Fibroblast of mammary gland (primary cell): ENCODE data around the gene RMDN2.
A peak's percentile ranks its signal among the peaks of the same experiment; 100 is the strongest.

ENCODE experiments used
- DNase-seq: peaks from one replicate; pipeline ENCODE4 v3.0.0-alpha.2; 2010; ENCODE audit warnings: low read depth
- H3K4me3 ChIP-seq: 2 replicates; pipeline ENCODE4 v1.5.1; 2011; ENCODE audit warnings: low read depth, mild to moderate bottlenecking, low read length, moderate library complexity; ENCODE audit not compliant: control insufficient read depth
- TF ChIP-seq, protein P1 (sequence below): conservative IDR thresholded peaks from 2 replicates; pipeline ENCODE4 v1.5.1; 2011; ENCODE audit warnings: low read depth, low read length, inconsistent platforms; ENCODE audit not compliant: control insufficient read depth, insufficient read depth

RMDN2 gene

DNA sequence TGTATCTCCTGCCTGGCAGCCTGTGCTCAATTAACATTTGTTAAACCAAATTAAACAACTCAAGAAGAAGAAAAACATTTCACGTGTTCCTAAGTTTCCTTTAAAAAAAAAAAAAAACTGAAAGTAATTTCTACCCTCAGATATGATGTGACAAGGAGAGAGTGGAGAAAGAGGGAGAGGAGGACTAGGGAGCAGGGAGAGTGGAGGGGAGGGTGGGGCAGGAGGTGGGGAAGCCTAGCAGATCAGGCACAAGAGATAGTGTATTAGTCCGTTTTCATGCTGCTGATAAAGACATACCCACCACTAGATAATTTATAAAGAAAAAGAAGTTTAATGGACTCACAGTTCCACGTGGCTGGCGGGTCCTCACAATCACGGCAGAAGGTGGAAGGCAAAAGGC lies 104.4 kb downstream of the RMDN2 start:
- DNase-seq = no peak
- H3K4me3 ChIP-seq = no peak overlapping the region
- TF ChIP-seq, protein P1, sequence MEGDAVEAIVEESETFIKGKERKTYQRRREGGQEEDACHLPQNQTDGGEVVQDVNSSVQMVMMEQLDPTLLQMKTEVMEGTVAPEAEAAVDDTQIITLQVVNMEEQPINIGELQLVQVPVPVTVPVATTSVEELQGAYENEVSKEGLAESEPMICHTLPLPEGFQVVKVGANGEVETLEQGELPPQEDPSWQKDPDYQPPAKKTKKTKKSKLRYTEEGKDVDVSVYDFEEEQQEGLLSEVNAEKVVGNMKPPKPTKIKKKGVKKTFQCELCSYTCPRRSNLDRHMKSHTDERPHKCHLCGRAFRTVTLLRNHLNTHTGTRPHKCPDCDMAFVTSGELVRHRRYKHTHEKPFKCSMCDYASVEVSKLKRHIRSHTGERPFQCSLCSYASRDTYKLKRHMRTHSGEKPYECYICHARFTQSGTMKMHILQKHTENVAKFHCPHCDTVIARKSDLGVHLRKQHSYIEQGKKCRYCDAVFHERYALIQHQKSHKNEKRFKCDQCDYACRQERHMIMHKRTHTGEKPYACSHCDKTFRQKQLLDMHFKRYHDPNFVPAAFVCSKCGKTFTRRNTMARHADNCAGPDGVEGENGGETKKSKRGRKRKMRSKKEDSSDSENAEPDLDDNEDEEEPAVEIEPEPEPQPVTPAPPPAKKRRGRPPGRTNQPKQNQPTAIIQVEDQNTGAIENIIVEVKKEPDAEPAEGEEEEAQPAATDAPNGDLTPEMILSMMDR = no peak

DNA sequence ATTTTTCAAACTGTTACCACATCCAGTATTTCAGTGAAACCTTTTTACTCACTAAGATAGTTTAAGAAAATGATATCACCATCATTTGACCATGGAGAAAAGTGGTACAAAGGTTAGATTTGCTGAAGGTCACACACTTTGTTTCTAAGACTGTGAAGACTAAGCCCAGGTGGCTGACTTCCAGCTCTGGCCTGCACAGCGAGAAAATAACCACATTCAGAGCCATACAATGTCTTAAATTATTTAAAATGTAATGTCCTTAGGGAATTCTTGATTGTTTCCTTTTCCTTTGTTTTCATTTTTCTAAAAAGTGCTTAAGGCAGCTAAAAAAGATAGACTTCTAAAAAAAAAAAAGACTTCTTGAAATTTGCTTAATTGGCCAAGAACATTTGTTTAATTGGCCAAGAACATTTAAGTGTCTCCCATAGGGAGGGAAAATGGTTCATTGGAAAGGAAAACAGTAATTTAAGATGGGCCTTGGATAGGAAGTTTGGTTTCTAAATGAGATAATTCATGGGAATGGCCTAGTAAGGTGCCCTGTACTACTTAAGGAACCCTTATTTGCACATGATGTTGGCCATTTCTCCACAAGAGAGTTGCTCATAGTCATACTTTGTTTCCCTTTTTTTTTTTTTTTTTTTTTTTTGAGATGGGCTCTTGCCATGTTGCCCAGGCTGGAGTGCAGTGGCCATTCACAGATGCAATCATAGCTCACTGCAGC lies 105.7 kb downstream of the RMDN2 start:
- H3K4me3 ChIP-seq = no peak overlapping the region
- DNase-seq = peak; percentile 65
- TF ChIP-seq, protein P1 = no peak

DNA sequence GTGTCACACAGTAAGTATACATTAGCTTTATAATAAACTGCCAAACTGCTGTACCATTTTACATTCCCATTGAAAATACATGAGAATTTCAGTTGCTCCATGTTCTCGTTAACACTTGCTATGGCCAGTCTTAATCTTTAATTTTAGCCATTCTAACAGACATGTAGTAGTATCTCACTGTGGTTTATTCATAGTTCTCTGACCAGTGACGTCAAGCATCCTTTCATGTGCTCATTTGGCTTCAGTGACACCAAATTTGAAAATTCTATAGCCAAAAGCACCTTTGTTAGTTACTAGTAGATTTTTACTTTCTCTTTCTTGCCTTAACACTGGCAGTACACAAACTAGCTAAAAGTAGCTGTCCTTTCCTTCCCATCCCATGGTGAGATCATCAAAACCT lies 107.9 kb downstream of the RMDN2 start:
- DNase-seq = no peak
- H3K4me3 ChIP-seq = no peak overlapping the region
- TF ChIP-seq, protein P1 = no peak

DNA sequence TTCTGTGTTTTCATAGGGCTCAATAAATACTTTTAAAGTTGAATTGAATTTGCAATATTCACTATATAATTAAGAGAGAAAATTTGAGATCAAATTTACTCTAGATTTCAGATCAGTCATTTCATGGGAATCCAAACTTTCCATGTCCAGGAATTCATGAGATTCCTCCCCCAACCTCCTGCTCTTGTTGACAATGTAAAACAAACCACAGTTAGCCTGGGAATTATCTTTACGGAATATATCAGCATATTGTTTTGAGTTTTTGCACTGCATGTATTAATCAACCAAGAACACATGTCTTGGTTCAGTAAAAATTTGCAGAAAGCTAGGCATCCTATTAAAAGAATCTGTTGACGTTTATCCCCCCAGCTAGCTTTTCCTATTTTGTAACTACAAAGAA lies 108.6 kb downstream of the RMDN2 start:
- no peak overlapping the region for H3K4me3 ChIP-seq
- TF ChIP-seq, protein P1 = no peak
- peak; percentile 24 for DNase-seq

DNA sequence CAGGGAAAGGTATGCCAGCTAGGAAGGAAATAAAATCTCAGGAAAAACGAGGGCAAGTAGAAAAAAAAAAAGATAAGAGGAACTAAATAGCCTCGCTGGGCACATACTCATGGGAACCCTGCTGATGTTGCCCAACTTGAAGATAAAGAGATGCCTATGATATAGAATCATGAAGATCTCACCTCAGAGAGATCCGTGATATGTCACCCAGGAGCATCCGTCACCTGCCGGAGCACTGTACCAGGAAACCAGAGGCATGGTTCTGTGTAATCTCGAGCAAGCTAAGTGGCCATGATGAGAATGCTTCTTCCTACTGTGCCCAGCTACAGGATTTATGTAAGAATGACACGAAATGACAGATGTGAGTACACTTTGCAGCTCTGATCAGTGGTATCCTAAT lies 110.9 kb downstream of the RMDN2 start:
- TF ChIP-seq, protein P1 = no peak
- no peak overlapping the region for H3K4me3 ChIP-seq
- DNase-seq = no peak

DNA sequence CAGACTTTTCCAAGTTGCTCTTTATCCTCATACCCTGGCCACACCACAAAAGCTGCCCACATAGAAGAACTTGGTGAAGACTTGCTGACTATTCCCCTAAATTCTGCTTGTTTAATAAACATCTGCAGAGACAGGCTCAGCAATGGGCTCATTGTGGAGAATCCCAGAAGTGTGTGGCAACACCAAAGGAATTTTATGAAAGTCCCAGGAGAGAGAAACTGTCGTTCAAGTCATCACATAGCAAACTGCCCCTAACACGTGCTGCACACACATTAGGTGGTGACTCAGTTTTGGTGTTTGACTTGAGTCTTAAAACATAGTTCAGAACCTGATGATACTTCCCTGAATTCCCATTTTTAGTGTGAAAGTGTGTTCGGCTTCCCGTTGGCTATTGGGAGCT lies 112.2 kb downstream of the RMDN2 start:
- peak; percentile 74 for DNase-seq
- TF ChIP-seq, protein P1 = no peak
- H3K4me3 ChIP-seq = no peak overlapping the region
